GM12878 (cell line): ENCODE data around the gene ATRNL1. TPM values are rescaled to one million over a fixed set of nuclear protein-coding genes. Genes with fewer than 3 reads are reported as not detected.

Experiments used
- ATAC-seq: fragments of 200-7000 bp; cut with Tn5 transposase; 3 replicates; pipeline ENCODE4 v1.9.1; 2020; ENCODE audit warnings: mild to moderate bottlenecking, moderate library complexity
- BruUV-seq: library from RNA; stranded (reverse); fragments of 400-500 nt; replicated peaks from 2 replicates; lab custom pipeline; 2021; lab: Mats Ljungman, UMichigan
- CTCF ChIA-PET: fragments of 300-600 bp; sonication (Branson Sonifier 250); formaldehyde crosslinking; extraction: SDS; loops from one replicate; lab custom pipeline; 2021; ENCODE audit warnings: inconsistent platforms; lab: Yijun Ruan, JAX
- POLR2A ChIA-PET: fragments of 350-600 bp; formaldehyde crosslinking; extraction: SDS; loops from one replicate; lab custom pipeline; 2021; ENCODE audit warnings: inconsistent platforms; lab: Charles Lee
- RAD21 ChIA-PET: fragments of 300-600 bp; sonication (Branson Sonifier 250); formaldehyde crosslinking; loops from one replicate; lab custom pipeline; 2023; ENCODE audit warnings: antibody characterized with exemption; ENCODE audit not compliant: unreplicated experiment; lab: Charles Lee
- SMC1A ChIA-PET: fragments of 300-600 bp; sonication (Branson Sonifier 250); formaldehyde crosslinking; loops from one replicate; lab custom pipeline; 2023; ENCODE audit not compliant: unreplicated experiment, uncharacterized antibody; lab: Charles Lee
- DNase-seq: peaks from one replicate; pipeline ENCODE4 v3.0.0-alpha.2; 2011; ENCODE audit warnings: low read depth, low spot score
- FAIRE-seq: peaks from 3 replicates; lab custom pipeline; 2011; peaks lifted over from hg19 to GRCh38; lab: Jason Lieb, UNC
- H2AFZ ChIP-seq: 2 replicates; pipeline ENCODE4 v1.6.0; 2011; ENCODE audit warnings: low read depth, low read length, control low read depth; ENCODE audit not compliant: control insufficient read depth
- H3K27ac ChIP-seq: 2 replicates; pipeline ENCODE4 v1.5.1; 2011; ENCODE audit warnings: control low read depth; ENCODE audit not compliant: control insufficient read depth, insufficient read depth
- H3K27me3 ChIP-seq, 2 experiments: replicated peaks in 1 of 2; 2 replicates each; pipeline versions ENCODE4 v1.6.0 to v1.6.1; 2011; ENCODE audit warnings: low read length in 1 of 2; ENCODE audit not compliant: control insufficient read depth in 2 of 2, insufficient read depth in 2 of 2
- H3K36me3 ChIP-seq, 2 experiments: 2 replicates each; pipeline ENCODE4 v1.5.1; 2011; ENCODE audit warnings: low read length in 1 of 2; ENCODE audit not compliant: control insufficient read depth in 2 of 2, insufficient read depth in 2 of 2
- H3K4me1 ChIP-seq: 2 replicates; pipeline ENCODE4 v1.6.1; 2011; ENCODE audit warnings: mild to moderate bottlenecking, low read length, moderate library complexity, mixed read lengths; ENCODE audit not compliant: control insufficient read depth, insufficient read depth
- H3K4me2 ChIP-seq: 2 replicates; pipeline ENCODE4 v1.6.0; 2011; ENCODE audit warnings: control low read depth; ENCODE audit not compliant: control insufficient read depth, insufficient read depth
- H3K4me3 ChIP-seq: fragments of 200-600 bp; sonication (generic); 2 replicates; pipeline ENCODE4 v1.5.1; 2016
- H3K79me2 ChIP-seq: 2 replicates; pipeline ENCODE4 v1.6.0; 2011; ENCODE audit warnings: low read length; ENCODE audit not compliant: control insufficient read depth, insufficient read depth
- H3K9ac ChIP-seq: 2 replicates; pipeline ENCODE4 v1.8.0; 2011; ENCODE audit warnings: low read length, control low read depth, mixed read lengths; ENCODE audit not compliant: control insufficient read depth, insufficient read depth
- H3K9me3 ChIP-seq: replicated peaks from 3 replicates; pipeline ENCODE4 v1.5.1; 2011; ENCODE audit warnings: mild to moderate bottlenecking, low read length; ENCODE audit not compliant: control insufficient read depth, insufficient read depth
- H4K20me1 ChIP-seq: 2 replicates; pipeline ENCODE4 v1.6.0; 2011; ENCODE audit not compliant: control insufficient read depth, insufficient read depth
- CEBPZ ChIP-seq: fragments of 150-350 bp; IDR thresholded peaks from 2 replicates; pipeline ENCODE4 v1.6.1; 2016; ENCODE audit warnings: low read depth, low read length
- EGR1 ChIP-seq, 2 experiments: IDR thresholded peaks; 1 replicate in 1 of 2; 2 replicates in 1 of 2; pipeline ENCODE4 v1.6.1; 2011 to 2012; ENCODE audit warnings: low read depth in 2 of 2, low read length in 2 of 2, borderline replicate concordance in 1 of 2, mild to moderate bottlenecking in 1 of 2, moderate library complexity in 1 of 2
- IKZF2 ChIP-seq, 2 experiments: fragments of 450-650 bp; IDR thresholded peaks; 2 replicates each; pipeline ENCODE4 v1.6.1; 2017; ENCODE audit warnings: mild to moderate bottlenecking in 2 of 2, moderate library complexity in 2 of 2
- NR2C1 ChIP-seq: fragments of 450-650 bp; IDR thresholded peaks from 2 replicates; pipeline ENCODE4 v1.6.1; 2017; ENCODE audit warnings: antibody characterized with exemption, mild to moderate bottlenecking, moderate library complexity
- NR2F1 ChIP-seq: fragments of 450-650 bp; conservative IDR thresholded peaks from 2 replicates; pipeline ENCODE4 v1.6.1; 2017; ENCODE audit warnings: mild to moderate bottlenecking
- PAX8 ChIP-seq: fragments of 450-650 bp; IDR thresholded peaks from 2 replicates; pipeline ENCODE4 v1.6.1; 2017; ENCODE audit warnings: mild to moderate bottlenecking, moderate library complexity
- SIN3A ChIP-seq: IDR thresholded peaks from 2 replicates; pipeline ENCODE4 v1.6.1; 2012; ENCODE audit warnings: low read depth, low read length, improper control_type of control experiment
- SUPT20H ChIP-seq: IDR thresholded peaks from 2 replicates; pipeline ENCODE4 v1.6.1; 2011; ENCODE audit warnings: low read depth, mild to moderate bottlenecking, low read length, moderate library complexity, borderline replicate concordance; ENCODE audit not compliant: control insufficient read depth
- TARDBP ChIP-seq: IDR thresholded peaks from 2 replicates; pipeline ENCODE4 v1.6.1; 2016; ENCODE audit warnings: borderline replicate concordance
- WRNIP1 ChIP-seq: IDR thresholded peaks from 2 replicates; pipeline ENCODE4 v1.6.1; 2011; ENCODE audit warnings: low read depth, low read length, improper control_type of control experiment, borderline replicate concordance
- ZBTB4 ChIP-seq: fragments of 450-650 bp; formaldehyde crosslinking; IDR thresholded peaks from 2 replicates; pipeline ENCODE4 v1.4.0; 2022; ENCODE audit warnings: mild to moderate bottlenecking, moderate library complexity
- ZNF384 ChIP-seq: IDR thresholded peaks from 2 replicates; pipeline ENCODE4 v1.6.1; 2012; ENCODE audit warnings: low read depth, mild to moderate bottlenecking, low read length, improper control_type of control experiment, borderline replicate concordance
- ZNF592 ChIP-seq: fragments of 450-650 bp; IDR thresholded peaks from 2 replicates; pipeline ENCODE4 v1.6.1; 2017; ENCODE audit warnings: mild to moderate bottlenecking, moderate library complexity
- WGBS: methylation state at CpG from one replicate; pipeline ENCODE4 v1.1.6; 2016; ENCODE audit warnings: low lambda C conversion rate; ENCODE audit not compliant: insufficient replicate concordance, insufficient coverage; ENCODE audit errors: missing lambda C conversion rate; 5-methylcytosine and 5-hydroxymethylcytosine counted together
- in situ Hi-C: fragments of 300-500 bp; cut with MboI; formaldehyde crosslinking; loops from 9 replicates; pipeline ENCODE4 v1.14.3; 2018; ENCODE audit warnings: mixed read lengths
- intact Hi-C: fragments of 100-400 bp; cut with micrococcal nuclease; formaldehyde crosslinking; loops from one replicate; pipeline ENCODE4 v1.14.2; 2022; ENCODE audit not compliant: unreplicated experiment
- polyA plus RNA-seq, 11 experiments: library from polyadenylated mRNA; depleted of rRNA in 4 of 11; unstranded in 6 of 11; stranded (reverse) in 5 of 11; fragments of >200 nt; fragmentation: Nextera tagmentation in 4 of 11; fragmentation: Illumina TruSeq in 1 of 11; extraction: Ambion mirVana in 4 of 11; extraction: Trizol in 1 of 11; gene quantifications; 1 replicate in 1 of 11; 2 replicates in 10 of 11; pipeline versions ENCODE4 v1.2.1 to v1.2.3, GENCODE V29; 2011 to 2016; ENCODE audit warnings: inconsistent platforms in 2 of 11, missing spikeins in 2 of 11, low read depth in 1 of 11
- total RNA-seq, 4 experiments: library from RNA; depleted of rRNA in 3 of 4; stranded (reverse); fragments of >200 nt in 3 of 4; fragmentation: Illumina TruSeq in 1 of 4; extraction: Trizol in 1 of 4; gene quantifications; 2 replicates each; pipeline versions ENCODE4 v1.2.1 to v1.2.3, GENCODE V29; 2013 to 2021

The ATRNL1 gene
- total and polyA plus RNA-seq, 10 of the 15 experiments (the other 5 are each of a cell fraction or from before 2014, with no cell fraction given) = 0.03 to 1.4 (median 0.34) TPM

- Histone ChIP-seq H3K4me1 (no peaks in the 10 kb centered on the region), H3K4me2 (no peak overlapping the region), H3K79me2 (no peaks in the 10 kb centered on the region), H2AFZ (no peak overlapping the region), H4K20me1 (no peaks in the 10 kb centered on the region), H3K36me3 (no peaks in the 10 kb centered on the region), H3K4me3 (no peak overlapping the region), H3K27me3 (no peaks in the 10 kb centered on the region), H3K27ac (no peak overlapping the region), H3K9me3 (no peaks in the 10 kb centered on the region), H3K9ac (no peak overlapping the region)
- no TSS peak for BruUV-seq
- in situ Hi-C loops (no loop called here), intact Hi-C loops (no loop called here)
- ChIA-PET RAD21 (no interaction called here), SMC1A (no interaction called here), CTCF (no interaction called here), POLR2A (no interaction called here)
- ATAC-seq (no peak), DNase-seq (no peak), FAIRE-seq (no peak)
- WGBS = 38% methylated on average over 4 of the region's 4 CpGs
- TF ChIP-seq PAX8 (no peak), ZBTB4 (CRISPR knock-in tag) (no peak), CEBPZ (no peak), NR2C1 (no peak), SUPT20H (no peak), EGR1 (IDR thresholded peaks at IDR 0.05; ENCODE audit: borderline replicate concordance in 1 of 2, low read depth in 2 of 2, low read length in 2 of 2) (no peak), ZNF384 (no peak), NR2F1 (no peak), WRNIP1 (no peak), ZNF592 (no peak), IKZF2 (IDR thresholded peaks at IDR 0.05) (no peak), SIN3A (no peak), TARDBP (no peak)
These were observed 881.2 kb downstream of the ATRNL1 start for GRCh38 chr10:115974351-115974750.
